ENCODE measurements around the gene OR2H1.

OR2H1 gene

GRCh38 chr6:29494131-29494530, 37.2 kb downstream of the OR2H1 start:
- no peaks in the 10 kb centered on the region for H3K36me3 ChIP-seq (ENCODE audit: control insufficient read depth, low read length)
- no peak overlapping the region for H3K4me3 ChIP-seq (ENCODE audit: low read length)
- H3K9me3 ChIP-seq (ENCODE audit: control insufficient read depth, insufficient read depth, low read length) = no peaks in the 10 kb centered on the region
- no peaks in the 10 kb centered on the region for H3K27me3 ChIP-seq (ENCODE audit: control insufficient read depth, low read length)
- no peaks in the 10 kb centered on the region for H3K79me2 ChIP-seq (ENCODE audit: control insufficient read depth, low read length)
- H3K27ac ChIP-seq (ENCODE audit: low read depth, low read length) = no peak overlapping the region
- TF ChIP-seq CTCF (IDR thresholded peaks at IDR 0.05; ENCODE audit: low read depth, low read length, poor library complexity, severe bottlenecking) (no peak), EZH2phosphoT487 (IDR thresholded peaks at IDR 0.05; ENCODE audit: borderline replicate concordance, low read length) (no peak)
- H4K20me1 ChIP-seq (ENCODE audit: control insufficient read depth, insufficient read depth, low read depth, low read length) = no peaks in the 10 kb centered on the region
- no peak overlapping the region for H3K4me2 ChIP-seq (ENCODE audit: low read length)
- H3F3A ChIP-seq (ENCODE audit: control insufficient read depth, insufficient read depth) = no peaks in the 10 kb centered on the region
- H3K9me2 ChIP-seq (replicated peaks; ENCODE audit: control insufficient read depth, low read length) = no peaks in the 10 kb centered on the region
- no peaks in the 10 kb centered on the region for H3K4me1 ChIP-seq (ENCODE audit: control insufficient read depth, low read length)

- Histone ChIP-seq H3K27ac (ENCODE audit: low read depth, low read length) (no peak overlapping the region), H3K9me2 (replicated peaks; ENCODE audit: control insufficient read depth, low read length) (no peaks in the 10 kb centered on the region), H3K79me2 (ENCODE audit: control insufficient read depth, low read length) (no peaks in the 10 kb centered on the region), H3K4me1 (ENCODE audit: control insufficient read depth, low read length) (no peaks in the 10 kb centered on the region), H3K27me3 (ENCODE audit: control insufficient read depth, low read length) (no peaks in the 10 kb centered on the region), H3K4me3 (ENCODE audit: low read length) (no peak overlapping the region), H4K20me1 (ENCODE audit: control insufficient read depth, insufficient read depth, low read depth, low read length) (no peaks in the 10 kb centered on the region), H3K36me3 (ENCODE audit: control insufficient read depth, low read length) (no peaks in the 10 kb centered on the region), H3K4me2 (ENCODE audit: low read length) (no peak overlapping the region), H3K9me3 (ENCODE audit: control insufficient read depth, insufficient read depth, low read length) (no peaks in the 10 kb centered on the region), H3F3A (ENCODE audit: control insufficient read depth, insufficient read depth) (no peaks in the 10 kb centered on the region)
- TF ChIP-seq CTCF (IDR thresholded peaks at IDR 0.05; ENCODE audit: low read depth, low read length, poor library complexity, severe bottlenecking) = no peak
- no peak for TF ChIP-seq EZH2phosphoT487 (IDR thresholded peaks at IDR 0.05; ENCODE audit: borderline replicate concordance, low read length)
These were observed 38.6 kb downstream of the OR2H1 start for GRCh38 chr6:29495571-29495970.

- Histone ChIP-seq H3K4me1 (ENCODE audit: control insufficient read depth, low read length) (no peaks in the 10 kb centered on the region), H3K9me2 (replicated peaks; ENCODE audit: control insufficient read depth, low read length) (no peaks in the 10 kb centered on the region), H3K27ac (ENCODE audit: low read depth, low read length) (no peak overlapping the region), H3K9me3 (ENCODE audit: control insufficient read depth, insufficient read depth, low read length) (no peaks in the 10 kb centered on the region), H3K4me3 (ENCODE audit: low read length) (no peak overlapping the region), H3K4me2 (ENCODE audit: low read length) (no peak overlapping the region), H4K20me1 (ENCODE audit: control insufficient read depth, insufficient read depth, low read depth, low read length) (no peaks in the 10 kb centered on the region), H3F3A (ENCODE audit: control insufficient read depth, insufficient read depth) (no peaks in the 10 kb centered on the region), H3K79me2 (ENCODE audit: control insufficient read depth, low read length) (no peaks in the 10 kb centered on the region), H3K27me3 (ENCODE audit: control insufficient read depth, low read length) (no peaks in the 10 kb centered on the region), H3K36me3 (ENCODE audit: control insufficient read depth, low read length) (no peaks in the 10 kb centered on the region)
- TF ChIP-seq CTCF (IDR thresholded peaks at IDR 0.05; ENCODE audit: low read depth, low read length, poor library complexity, severe bottlenecking) (no peak), EZH2phosphoT487 (IDR thresholded peaks at IDR 0.05; ENCODE audit: borderline replicate concordance, low read length) (no peak)
These were observed 40.0 kb downstream of the OR2H1 start for GRCh38 chr6:29496961-29497360.

- Histone ChIP-seq H3K9me2 (replicated peaks; ENCODE audit: control insufficient read depth, low read length) (no peaks in the 10 kb centered on the region), H3K4me3 (ENCODE audit: low read length) (no peak overlapping the region), H3F3A (ENCODE audit: control insufficient read depth, insufficient read depth) (no peaks in the 10 kb centered on the region), H3K36me3 (ENCODE audit: control insufficient read depth, low read length) (no peaks in the 10 kb centered on the region), H4K20me1 (ENCODE audit: control insufficient read depth, insufficient read depth, low read depth, low read length) (no peaks in the 10 kb centered on the region), H3K27me3 (ENCODE audit: control insufficient read depth, low read length) (no peaks in the 10 kb centered on the region), H3K27ac (ENCODE audit: low read depth, low read length) (no peak overlapping the region), H3K9me3 (ENCODE audit: control insufficient read depth, insufficient read depth, low read length) (no peaks in the 10 kb centered on the region), H3K79me2 (ENCODE audit: control insufficient read depth, low read length) (no peaks in the 10 kb centered on the region), H3K4me2 (ENCODE audit: low read length) (no peak overlapping the region), H3K4me1 (ENCODE audit: control insufficient read depth, low read length) (no peaks in the 10 kb centered on the region)
- TF ChIP-seq CTCF (IDR thresholded peaks at IDR 0.05; ENCODE audit: low read depth, low read length, poor library complexity, severe bottlenecking) (no peak), EZH2phosphoT487 (IDR thresholded peaks at IDR 0.05; ENCODE audit: borderline replicate concordance, low read length) (no peak)
These were observed 42.7 kb downstream of the OR2H1 start for GRCh38 chr6:29499704-29500103.
